ENCODE measurements around the gene NANOS2.

The NANOS2 gene

DNA sequence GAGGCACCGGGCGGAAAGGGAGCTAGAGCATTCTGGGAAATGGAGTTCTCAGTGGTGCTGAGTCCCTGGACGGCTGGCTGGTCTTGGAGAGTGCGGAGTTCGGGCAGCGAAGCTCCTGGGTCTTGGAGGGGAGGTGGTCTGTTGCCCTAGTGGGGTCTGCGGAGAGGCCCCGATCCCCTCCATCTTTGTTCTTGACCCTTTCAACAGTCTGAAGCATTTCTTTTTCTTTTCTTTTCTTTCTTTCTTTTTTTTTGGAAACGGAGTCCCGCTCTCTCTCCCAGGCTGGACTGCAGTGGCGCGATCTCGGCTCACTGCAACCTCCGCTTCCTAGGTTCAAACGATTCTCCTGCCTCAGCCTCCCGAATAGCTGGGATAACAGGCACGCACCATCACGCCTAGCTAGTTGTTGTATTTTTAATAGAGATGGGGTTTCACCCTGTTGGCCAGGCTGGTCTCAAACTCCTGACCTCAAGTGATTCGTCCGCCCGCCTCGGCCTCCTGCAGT lies 51.2 kb downstream of the NANOS2 start:
- TF ChIP-seq, protein P1, sequence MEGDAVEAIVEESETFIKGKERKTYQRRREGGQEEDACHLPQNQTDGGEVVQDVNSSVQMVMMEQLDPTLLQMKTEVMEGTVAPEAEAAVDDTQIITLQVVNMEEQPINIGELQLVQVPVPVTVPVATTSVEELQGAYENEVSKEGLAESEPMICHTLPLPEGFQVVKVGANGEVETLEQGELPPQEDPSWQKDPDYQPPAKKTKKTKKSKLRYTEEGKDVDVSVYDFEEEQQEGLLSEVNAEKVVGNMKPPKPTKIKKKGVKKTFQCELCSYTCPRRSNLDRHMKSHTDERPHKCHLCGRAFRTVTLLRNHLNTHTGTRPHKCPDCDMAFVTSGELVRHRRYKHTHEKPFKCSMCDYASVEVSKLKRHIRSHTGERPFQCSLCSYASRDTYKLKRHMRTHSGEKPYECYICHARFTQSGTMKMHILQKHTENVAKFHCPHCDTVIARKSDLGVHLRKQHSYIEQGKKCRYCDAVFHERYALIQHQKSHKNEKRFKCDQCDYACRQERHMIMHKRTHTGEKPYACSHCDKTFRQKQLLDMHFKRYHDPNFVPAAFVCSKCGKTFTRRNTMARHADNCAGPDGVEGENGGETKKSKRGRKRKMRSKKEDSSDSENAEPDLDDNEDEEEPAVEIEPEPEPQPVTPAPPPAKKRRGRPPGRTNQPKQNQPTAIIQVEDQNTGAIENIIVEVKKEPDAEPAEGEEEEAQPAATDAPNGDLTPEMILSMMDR (conservative IDR thresholded peaks at IDR 0.05), result no peak
- peak overlapping the region; percentile 94; the same call in 1 of the 2 replicates for H3K27ac ChIP-seq

Data from C4-2B (cell line).